Fibroblast of gingiva (primary cell): ENCODE data around the gene ZGPAT.

ENCODE experiments used
- DNase-seq: peaks from one replicate; pipeline ENCODE4 v3.0.0-alpha.2; 2011; ENCODE audit warnings: low read depth

Gene ZGPAT

DNA sequence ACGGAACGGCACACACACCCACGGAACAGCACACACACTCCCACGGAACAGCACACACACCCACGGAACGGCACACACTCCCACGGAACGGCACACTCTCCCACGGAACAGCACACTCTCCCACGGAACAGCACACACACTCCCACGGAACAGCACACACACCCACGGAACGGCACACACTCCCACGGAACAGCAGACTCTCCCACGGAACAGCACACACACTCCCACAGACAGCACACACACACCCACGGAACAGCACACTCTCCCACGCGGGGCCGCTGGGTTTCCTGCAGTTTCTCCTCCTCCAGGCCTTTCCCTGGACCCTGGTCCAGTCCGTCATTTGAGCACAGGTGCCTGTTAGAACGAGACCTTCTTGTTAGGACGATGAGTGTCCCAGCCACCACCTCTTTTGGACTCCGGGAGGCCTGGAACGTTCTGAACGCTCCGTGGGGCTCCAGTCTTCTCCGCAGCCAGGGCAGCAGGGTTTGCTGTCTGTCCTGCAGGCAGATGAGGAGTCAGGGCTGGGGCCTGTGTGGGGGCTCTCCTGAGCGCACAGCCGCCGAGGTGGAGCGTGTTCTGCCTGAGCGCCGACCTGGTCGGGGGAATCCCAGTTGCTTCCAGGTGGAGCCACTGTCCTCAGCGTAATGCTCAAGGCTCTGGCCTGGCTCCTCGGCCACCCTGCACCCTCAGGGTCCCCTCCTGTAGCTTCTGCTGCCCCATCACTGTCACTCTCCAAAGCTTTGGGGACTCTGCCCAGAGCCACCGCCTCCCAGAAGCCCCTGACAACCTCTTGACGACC lies 29.0 kb upstream of the ZGPAT start:
- no peak for DNase-seq

DNA sequence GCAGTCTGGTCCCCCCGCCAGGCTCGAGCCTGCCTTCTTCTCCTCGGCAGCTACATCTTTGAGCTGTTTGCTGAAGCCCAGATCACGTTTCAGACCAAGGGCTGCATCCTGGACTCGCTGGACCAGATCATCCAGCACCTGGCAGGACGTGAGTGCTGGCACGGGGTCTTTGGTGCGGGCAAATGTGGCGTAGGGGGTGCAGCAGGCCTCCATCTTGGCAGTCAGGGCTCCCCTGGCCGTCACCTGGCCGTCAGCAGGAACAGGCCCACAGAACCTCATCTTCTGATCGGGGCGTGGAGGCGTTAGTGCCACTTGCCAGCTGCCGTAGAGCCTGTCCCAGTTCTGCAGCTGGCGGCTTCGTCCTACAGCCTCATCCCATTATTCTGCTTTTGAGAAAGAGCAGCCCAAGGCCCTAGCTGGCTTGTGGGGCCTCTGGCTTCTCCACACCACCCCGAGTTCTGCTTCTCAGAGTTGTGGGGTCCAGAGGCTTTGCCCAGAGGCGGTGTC lies 28.0 kb upstream of the ZGPAT start:
- no peak for DNase-seq

DNA sequence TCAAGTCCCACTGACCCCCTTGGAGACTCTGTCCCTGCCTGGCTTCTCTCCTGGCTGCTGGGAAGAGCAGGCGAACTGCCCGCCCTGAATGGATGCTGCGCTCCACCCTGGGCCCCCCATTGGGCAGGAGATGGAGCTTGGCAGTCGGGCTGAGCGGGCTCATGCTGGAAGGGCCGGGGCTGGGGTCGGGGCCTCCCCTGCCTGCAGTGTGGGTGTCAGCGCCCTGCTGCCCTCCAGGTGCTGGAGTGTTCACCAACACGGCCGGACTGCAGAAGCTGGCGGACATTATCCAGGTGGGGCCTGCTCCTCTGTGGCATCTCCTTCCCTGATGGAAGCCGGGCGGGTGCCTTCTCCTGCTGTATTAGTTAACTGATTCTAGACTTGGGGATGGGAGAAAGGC lies 27.4 kb upstream of the ZGPAT start:
- no peak for DNase-seq

DNA sequence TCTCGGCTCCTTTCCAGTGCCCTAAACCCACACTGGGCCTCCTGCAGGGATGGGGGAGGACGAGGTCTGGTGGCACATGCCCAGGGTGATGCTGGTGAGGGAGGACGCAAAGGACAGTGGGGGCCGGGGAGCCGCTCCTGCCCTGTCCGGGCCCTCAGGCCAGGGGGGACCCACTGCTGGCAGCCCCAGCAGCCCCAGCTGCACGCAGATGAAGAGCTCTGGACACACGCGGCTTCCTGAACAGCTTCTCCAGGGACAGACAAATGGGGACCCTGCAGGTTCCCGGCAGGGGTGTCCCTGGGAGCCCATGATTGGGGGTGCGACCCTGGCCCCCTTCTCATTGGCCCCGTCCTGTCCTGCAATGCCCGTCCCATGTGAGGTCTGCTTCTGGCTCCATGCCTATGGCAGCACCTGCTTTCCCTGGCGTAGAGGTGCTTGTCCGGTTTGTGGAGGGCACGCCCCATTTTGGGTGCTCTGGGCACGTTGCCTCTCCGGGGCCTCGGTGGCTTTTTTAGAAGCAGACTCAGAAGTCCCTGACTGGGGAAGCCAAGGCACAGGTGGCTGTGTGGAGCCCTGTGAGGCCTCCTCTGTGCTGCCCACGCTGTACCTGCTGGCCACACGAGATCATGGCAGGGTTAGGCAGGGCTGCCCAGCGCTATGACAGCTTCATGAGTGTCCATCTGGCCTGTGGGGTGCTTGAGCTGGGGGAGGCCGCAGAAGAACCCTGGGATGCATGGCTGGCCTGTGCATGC lies 26.8 kb upstream of the ZGPAT start:
- DNase-seq, result no peak

DNA sequence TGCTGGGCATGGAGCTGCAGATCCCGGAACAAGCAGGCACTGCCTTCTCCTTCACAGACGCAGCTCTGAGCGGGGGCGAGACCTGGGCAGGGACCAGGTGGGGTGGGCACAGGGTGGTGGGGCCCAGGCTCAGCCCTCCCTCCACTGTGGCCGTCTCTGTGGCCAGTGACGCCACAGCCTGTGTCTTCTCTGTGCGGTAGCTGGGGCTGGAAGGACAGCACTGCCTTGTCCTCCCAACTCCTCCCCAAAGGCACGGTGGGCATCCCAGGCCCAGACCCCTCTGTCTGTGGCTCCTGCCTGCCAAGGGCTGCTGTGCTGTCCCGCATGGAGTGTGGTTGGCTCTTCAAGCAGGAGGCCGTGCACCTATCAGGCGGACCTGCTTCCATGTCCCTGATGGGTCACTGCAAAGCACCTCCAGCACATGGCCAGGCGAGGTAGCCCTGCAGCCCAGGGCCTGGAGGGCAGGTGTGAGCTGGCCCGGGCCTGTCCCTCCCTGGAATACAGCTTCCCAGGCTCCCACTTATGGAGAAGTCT lies 26.2 kb upstream of the ZGPAT start:
- no peak for DNase-seq

DNA sequence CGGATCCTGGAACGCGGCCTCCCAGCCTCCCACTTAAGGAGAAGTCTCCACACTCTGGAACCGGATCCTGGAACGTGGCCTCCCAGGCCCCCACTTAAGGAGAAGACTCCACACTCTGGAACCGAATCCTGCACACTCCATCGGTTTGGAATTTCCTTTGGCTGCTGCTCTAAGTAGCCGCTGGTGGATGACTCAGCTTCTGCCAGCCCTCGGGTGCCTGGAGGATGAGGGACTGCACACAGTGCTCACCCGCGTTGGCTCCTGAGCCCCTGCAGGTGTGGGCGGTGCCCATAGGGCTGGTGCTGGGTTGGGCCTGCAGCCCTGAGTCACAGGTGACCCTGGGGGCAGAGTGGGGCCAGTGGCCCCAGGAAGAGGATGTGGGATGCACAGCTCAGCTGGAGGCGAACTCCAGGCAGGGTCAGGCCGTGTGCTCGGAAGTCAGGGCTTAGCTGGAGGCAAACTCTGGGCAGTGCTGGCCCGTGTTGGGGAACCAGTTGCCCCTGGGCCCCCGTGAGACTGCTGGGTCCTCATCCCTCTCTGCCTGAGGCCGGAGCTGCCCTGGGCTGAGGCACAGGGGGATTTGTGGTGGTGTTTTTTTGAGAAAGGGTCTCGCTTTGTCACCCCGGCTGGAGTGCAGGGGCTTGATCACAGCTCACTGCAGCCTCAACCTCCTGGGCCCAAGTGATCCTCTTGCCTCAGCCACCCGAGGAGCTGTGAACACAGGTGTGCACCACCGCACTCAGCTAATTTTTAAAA lies 25.3 kb upstream of the ZGPAT start:
- DNase-seq, result peak; percentile 95

DNA sequence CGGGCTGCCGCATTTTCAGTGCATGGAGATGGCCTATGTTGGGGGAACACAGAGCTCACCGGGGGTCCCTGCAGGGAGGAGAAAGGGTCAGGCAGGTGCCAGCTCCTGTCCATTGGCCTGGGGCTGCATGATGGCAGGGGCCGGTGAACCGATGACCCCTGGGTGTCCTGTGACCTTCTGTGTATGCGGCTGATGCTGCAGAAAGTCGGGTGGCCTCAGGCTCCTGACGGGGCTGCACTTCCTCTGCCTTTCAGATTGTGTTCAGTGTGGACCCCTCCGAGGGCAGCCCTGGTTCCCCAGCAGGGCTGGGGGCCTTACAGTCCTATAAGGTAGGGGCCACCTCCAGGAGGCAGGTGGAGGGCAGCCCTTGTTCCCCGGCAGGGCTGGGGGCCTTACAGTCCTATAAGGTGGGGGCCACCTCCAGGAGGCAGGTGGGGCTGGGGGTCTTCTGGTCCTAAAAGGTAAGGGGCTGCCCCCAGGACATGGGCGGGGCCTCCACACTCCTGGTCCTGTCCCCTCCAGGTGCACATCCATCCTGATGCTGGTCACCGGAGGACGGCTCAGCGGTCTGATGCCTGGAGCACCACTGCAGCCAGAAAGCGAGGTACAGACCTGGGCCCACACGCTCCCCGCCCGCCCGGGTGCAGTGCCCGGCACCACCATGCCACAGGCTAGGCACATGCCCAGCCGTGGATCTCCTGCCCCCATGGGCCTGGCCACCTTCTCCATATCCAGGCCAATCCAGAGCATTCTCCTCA lies 22.4 kb upstream of the ZGPAT start:
- no peak for DNase-seq

DNA sequence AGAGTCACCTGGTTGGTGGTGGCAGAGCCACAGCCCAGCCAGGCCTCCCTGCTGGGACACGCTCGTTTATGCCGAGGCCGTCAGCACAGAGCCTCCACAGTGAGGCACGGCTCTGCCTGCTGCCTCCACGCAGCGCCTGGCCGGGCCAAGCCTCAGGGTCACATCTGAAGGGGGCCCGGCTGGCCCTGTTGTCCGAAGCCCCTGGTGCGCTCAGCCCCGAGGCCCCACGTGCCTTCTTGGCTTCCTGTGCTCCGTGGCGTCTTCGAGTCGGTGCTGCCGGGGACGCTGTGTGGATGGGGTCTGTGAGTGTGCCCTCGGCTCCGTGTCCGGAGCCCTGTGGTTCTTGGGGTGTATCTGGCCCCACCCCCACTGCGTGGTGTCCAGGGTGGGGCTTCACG lies 21.7 kb upstream of the ZGPAT start:
- no peak for DNase-seq

DNA sequence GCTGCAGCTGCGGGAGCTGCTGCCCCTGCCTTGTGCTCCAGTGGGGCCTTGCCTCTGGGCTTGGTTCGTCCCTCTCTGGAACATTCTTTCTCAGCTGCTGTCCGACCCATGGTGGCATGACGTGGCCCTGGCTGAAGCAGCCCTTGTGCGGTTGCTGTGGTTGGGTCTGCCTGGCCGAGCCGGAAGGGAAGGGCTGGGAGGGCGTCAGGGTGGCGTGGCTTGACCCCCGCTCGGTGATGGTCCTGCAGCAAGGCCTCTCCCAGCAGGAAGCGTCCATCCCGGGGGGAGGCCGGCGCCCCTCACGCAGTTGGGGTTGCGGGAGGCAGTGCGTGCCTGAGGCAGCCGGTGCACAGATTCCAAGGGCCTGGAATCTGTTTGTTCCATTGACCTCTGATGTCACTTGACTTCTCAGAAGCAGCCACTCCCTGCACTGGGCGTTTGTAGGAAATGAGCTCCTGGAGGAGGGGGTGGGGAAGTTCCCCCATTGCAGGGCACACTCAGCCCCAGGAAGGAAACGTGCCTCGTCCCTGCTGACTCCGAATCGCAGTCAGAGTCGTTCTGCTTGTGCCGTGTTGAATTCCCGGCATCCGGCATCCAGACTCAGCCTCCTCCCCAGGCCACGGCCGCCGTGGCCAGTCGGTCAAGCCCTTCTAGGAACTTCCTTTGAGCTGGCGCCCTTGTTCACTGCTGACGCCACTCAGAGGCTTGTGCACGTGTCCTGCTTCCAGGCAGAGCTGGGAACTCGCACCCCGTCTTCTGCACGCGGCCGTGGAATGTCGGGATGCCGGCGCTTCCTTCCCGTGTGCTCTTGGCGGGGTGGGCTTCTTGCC lies 21.1 kb upstream of the ZGPAT start:
- peak; percentile 85 for DNase-seq

DNA sequence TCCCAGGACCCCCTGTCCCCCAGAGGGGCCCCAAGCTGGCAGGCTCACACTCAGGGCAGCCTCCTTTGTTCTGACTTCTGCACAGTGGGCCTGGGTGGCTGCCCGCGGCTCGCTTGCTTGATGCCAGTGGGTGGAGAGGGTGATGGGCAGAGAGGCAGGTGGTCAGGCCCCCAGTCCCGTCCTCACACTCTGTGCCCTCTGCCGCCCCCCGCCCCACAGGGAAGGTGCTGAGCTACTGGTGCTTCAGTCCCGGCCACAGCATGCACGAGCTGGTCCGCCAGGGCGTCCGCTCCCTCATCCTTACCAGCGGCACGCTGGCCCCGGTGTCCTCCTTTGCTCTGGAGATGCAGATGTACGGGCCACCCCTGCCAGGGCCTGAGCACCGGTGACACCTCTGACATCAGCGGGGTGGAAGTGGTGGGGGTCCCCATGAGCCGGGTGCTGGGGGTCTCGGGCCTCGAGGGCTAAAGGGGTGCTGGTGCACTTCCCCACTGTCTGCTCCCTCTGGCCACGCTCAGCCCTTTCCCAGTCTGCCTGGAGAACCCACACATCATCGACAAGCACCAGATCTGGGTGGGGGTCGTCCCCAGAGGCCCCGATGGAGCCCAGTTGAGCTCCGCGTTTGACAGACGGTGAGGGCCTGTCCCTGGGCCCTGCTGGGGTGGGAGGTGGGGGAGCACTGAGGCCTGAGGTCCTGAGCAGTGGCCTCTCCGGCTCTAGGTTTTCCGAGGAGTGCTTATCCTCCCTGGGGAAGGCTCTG lies 20.2 kb upstream of the ZGPAT start:
- no peak for DNase-seq

DNA sequence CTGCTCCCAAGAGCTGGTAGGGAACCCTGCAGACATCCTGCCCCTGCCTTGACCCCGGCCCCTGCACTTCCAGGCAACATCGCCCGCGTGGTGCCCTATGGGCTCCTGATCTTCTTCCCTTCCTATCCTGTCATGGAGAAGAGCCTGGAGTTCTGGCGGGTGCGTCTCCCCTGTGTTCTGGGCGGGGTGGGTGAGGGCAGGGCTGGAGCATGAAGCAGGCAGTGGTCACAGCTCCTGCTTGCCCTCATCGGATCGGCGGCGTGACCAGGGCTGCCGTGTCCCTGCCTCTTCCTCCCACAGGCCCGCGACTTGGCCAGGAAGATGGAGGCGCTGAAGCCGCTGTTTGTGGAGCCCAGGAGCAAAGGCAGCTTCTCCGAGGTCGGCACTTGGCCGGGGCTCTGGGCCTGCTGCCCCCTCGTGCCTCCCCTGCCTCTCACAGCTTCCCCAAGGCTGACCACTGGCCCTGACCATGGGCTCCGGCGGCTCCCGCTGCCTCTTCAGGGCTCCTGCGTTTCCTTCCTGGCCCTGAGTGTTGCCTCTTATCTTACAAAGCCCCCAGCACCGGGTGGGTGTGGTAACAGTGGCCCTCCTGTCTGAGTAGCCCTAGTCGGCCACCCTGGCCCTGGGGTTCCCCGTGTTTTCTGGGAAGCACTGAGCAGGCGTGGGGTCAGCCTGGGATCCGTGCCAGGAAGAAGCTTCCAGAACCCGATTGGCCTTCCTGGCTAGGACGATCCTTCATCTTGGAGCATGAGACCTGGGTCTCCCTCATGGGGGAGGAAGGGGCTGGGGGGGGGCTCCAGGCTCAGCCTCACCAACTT lies 19.4 kb upstream of the ZGPAT start:
- DNase-seq, result no peak

DNA sequence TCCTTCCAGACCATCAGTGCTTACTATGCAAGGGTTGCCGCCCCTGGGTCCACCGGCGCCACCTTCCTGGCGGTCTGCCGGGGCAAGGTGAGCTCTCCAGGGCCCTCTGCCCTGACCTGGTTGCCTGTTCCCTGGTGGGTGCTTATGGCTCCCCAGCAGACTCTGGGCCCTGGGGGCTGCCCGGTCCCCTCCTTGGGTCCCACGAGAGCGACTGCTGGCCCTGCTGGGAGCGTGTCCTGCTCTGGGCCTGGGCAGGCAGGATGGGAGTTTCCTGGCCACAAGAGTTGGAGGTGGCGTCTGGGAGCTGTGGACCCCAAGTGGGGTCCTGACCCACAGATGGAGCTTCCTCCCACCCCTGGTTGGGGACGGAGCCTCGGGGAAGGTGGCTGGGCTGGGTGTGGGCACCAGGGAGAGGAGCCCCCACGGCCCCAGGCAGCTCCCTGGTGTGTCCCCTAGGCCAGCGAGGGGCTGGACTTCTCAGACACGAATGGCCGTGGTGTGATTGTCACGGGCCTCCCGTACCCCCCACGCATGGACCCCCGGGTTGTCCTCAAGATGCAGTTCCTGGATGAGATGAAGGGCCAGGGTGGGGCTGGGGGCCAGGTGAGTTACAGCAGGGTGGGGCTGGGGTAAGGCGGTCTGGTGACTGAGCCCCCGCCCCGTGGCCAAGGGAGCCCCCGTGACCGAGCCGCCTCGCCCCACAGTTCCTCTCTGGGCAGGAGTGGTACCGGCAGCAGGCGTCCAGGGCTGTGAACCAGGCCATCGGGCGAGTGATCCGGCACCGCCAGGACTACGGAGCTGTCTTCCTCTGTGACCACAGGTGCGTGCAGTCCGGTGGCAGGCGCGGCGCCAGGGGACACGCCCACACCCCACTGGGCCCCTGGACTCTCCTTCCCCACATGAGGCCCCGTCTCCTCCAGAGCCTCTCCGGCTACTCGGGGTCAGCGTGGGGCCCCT lies 18.5 kb upstream of the ZGPAT start:
- no peak for DNase-seq

DNA sequence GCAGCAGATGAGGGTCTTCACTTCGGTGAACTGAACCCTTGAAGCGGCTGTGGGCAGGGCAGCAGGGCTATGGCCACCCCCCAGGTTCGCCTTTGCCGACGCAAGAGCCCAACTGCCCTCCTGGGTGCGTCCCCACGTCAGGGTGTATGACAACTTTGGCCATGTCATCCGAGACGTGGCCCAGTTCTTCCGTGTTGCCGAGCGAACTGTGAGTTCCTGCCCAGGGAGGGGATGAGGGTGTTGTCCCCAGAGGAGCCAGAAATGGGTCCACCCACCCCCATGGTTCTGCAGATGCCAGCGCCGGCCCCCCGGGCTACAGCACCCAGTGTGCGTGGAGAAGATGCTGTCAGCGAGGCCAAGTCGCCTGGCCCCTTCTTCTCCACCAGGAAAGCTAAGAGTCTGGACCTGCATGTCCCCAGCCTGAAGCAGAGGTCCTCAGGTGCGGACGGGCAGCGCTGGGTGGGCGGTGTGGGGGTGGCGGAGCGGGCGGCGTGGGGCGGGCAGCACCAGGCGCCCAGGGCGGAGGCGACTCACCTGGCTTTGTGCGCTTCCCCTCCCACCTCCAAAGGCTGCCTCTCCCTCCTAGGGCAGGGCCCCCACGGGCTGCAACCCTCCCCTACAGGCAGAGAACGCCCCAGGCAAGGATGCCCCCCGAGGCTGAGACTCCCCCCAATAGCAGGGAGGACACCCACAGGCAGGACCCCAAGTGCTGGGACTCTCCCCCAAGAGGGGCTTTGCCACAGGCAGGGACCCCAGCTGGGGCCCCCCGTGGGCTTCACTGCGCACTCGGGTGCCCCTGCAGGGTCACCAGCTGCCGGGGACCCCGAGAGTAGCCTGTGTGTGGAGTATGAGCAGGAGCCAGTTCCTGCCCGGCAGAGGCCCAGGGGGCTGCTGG lies 17.6 kb upstream of the ZGPAT start:
- no peak for DNase-seq

DNA sequence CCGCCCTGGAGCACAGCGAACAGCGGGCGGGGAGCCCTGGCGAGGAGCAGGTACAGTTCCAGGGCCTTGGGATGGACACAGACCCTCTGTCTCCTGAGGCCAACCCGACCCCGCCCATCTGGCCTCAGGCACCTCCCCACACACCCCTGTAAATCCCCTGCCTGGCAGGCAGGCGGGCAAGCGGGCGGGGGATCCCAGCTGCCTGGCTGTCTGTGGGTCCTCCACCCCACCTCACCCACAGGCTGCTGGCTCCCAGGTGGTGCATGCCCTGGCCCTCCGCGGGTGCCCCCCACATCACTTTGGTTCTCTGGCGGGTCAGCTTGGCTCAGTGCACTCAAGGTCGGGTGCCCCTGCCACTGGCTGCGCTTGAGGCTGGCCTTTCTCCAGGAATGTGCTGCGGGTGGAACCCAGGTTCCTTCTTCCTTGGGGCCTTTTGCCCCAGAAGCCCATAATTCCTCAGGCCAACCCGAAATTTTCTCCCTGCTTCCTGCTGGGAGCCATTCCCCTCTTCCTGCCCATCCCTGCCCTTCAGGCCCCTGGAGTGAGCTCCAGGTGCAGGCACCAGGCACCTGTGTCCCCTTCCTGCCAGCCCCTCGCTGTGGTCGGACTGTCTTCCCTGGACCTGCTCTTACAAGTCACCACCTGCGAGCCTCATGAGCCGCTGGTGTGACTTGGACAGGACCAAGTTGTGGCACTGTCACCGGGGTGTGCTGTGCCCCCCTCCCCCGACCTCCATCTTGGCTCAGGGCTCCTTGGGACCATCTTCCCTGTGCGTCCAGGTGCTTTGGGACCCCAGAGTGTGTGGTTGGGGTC lies 16.7 kb upstream of the ZGPAT start:
- no peak for DNase-seq

DNA sequence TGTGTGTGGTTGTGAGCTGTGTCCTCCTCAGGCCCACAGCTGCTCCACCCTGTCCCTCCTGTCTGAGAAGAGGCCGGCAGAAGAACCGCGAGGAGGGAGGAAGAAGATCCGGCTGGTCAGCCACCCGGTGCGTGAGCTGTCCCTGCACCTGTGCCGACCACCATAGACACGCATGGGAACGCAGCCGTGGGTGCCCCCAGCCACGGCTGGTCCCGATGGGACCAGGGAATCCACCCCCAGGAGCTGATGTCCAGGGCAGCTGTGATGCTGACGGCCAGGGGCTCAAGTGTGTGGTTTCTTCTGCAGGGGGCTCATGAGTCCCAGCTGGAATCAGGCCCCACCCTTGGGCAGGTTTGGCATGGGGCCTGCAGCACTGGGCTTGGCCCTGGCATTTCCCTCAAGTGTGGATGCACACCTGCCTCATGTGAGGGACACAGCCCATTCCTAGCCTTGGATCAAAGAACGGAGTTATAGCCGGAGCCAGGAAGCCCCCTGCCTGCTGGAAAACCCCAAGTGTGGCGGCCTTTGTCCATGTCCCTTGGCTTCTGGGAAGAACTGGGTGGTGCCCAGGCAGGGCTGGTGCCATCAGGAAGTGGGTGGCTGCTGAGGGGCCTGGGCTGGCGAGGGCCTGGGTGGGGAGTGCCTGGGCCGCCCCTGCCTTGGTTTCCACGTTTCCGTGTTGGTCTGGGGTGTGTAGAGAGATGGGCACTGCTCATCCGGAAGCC lies 16.0 kb upstream of the ZGPAT start:
- DNase-seq, result no peak
